T-helper 9 cell (primary cell): ENCODE results near the gene KCNC2.

Experiments used
- DNase-seq: peaks from one replicate; pipeline ENCODE4 v3.0.0-alpha.2; 2020

Gene KCNC2

DNA sequence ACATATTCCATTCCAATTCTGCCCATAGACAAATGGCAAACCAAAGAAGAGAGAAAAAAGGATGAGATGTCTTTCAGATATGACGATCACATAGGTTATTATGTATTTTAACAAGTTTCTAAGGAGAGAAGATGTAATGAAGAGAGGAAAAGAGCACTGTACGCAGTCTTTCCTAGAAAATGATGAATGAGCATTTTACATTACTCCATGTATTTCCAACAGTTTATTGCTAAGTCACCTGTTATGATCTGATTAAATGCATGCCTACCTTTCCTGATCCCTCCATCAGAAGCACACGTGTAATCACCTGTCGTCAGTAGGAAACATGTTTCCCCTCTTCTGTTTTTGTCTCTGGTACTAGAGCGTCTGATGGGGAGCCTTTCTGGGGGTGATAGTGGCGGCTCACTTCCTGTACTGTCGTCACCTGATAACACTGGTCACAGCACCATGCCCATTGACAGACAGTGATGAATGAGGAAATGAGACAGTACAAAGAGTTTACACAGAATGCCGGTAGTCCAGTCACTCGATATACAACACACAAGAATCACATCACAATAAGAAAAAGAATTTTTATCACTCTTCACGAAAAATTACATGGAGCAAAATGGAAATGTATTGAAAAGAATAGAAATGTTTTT, 161.6 kb downstream of the KCNC2 start:
- no peak for DNase-seq

DNA sequence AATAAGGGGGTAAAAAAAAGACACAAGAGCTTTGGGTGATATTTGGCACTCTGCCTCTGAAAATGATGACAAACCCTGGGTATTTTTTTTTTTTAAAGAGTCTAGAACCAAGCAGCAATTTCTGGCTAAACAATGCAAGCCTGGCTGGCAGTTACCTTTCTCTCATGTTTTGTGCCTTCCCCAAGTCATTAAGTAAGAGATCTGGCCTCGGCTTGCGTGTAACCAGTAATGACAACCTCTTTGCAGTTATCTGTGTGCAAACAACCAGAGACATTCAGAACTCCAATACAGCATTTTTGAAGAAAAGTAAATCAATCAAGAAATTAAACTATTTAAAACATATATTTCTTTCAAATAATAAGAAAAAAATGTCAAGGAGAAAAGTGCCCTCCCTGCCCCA, 167.5 kb downstream of the KCNC2 start:
- no peak for DNase-seq

DNA sequence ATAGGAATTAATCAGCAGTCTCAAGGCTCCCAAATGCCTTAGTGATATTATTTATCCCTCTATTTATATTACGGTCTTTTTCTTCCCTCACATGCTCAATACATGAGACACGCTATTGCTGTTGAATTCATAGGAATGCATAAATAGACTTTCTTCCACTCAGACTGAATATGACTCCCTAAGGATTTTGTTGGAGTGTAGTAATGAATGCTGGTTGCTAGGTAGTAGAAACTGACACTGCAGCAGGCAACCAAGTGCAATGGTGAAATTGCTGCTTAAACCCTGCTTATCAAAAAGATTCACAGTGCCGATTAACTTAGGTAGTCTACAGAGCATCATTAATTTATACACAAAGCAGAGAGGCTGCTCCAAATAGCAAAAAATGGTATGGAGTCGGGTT, 168.2 kb downstream of the KCNC2 start:
- no peak for DNase-seq

DNA sequence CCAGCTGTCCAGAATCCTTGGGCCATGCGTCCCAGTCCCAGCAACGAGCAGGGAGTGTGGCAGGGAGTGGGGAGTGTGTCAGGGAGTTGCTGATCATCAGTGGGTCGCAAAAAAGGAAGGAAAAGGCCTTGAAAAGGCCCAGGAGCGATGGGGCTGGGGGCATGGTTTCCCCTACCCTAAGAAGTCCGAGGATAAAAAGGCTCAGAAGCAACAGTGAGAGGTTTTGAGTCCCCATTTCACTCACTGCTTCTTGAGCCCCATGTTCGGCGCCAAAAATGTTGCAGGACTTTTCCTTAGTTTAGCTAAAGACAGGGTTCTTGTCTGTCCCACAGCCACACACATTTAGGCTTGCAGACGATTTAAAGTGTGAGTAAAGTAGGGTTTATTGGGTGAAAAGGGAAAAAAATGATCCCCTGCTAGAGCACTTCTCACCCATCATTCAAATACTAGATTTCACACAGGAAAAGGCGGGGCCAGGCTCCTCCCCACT, 189.5 kb downstream of the KCNC2 start:
- DNase-seq, result no peak

DNA sequence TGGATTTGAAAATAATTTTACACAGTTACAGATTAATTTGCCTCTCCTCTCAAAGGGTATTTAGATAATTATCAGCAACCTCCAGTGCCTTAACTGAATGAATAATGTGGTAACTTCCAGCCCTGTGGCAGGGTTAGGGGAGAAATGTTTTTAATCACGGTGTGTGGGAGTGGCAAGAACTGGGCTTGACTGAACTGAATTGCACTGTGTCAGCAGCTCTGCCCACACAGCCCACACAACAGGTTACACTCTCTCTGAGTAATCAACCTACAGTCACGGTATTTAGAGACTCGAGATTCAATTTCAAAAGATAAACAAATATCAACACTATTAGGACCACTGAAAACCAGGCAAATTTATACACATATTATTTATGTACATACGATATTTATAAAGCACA, 198.5 kb downstream of the KCNC2 start:
- no peak for DNase-seq

DNA sequence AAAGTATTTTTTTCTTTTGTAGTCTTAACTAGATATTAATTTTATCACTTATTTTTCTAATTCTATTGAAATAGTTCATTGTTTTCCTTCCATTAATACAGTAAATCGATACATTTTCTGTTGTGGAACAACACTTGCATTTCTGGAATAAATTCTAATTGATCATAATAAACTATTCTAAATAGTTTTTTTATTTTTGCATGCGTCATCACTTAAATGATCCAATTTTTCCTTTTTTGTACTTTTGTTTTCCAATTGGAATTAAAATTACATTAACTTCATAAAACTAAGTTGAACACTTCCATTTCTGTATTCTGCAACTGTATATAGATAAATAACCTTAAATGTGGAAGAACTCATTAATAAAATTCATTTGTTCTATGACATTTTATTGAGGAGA, 202.5 kb downstream of the KCNC2 start:
- no peak for DNase-seq

DNA sequence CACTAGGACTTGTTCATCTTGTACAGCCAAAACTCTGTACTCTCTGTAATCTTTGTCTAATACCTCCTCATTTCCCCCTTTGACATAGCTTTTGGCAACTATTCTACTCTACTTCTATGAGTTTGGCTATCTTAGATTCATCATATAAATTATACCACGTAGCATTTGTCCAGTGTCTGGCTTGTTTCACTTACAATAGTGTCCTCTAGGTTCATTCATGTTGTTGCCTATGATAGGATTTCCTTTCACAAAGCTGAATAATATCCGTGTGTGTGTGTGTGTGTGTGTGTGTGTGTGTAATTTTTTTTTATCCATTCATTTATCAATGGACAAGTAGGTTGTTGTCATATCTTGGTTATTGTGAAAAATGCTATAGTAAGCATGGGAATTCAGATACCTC, 209.5 kb downstream of the KCNC2 start:
- DNase-seq, result no peak

DNA sequence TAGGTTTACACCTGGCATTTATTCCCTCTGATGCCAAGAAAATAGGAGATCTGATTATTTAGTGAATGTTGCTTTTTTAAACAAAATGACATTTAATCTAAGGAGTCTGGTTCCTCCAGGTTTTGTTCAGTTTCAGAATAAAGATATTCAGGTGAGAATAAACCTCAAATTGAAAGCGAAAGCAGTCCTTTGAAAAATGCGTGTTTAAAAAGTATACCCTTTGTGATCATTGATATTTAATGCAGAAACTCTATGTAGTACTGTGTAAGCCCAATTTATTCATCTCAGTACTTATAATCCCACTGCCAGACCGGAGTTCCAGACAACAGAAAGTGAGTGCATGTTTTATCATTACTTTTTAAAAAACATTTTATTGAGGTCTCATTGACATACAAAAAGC, 210.2 kb downstream of the KCNC2 start:
- no peak for DNase-seq
